Loucy (cell line): Measurements from ENCODE around the gene ASF1B.

Experiments used
- H2AFZ ChIP-seq: fragments of 200-600 bp; sonication (generic); 2 replicates; pipeline ENCODE4 v1.6.0; 2016; ENCODE audit warnings: antibody characterized with exemption, mild to moderate bottlenecking, low read length, moderate library complexity
- H3F3A ChIP-seq: fragments of 200-600 bp; 2 replicates; pipeline ENCODE4 v1.6.0; 2016; ENCODE audit warnings: antibody characterized with exemption, low read depth, mild to moderate bottlenecking
- H3K27me3 ChIP-seq: fragments of 200-600 bp; sonication (generic); 2 replicates; pipeline ENCODE4 v1.6.1; 2014; ENCODE audit warnings: low read length, mild to moderate bottlenecking; ENCODE audit not compliant: insufficient read depth, poor library complexity, severe bottlenecking
- H3K36me3 ChIP-seq: fragments of 200-600 bp; sonication (generic); 2 replicates; pipeline ENCODE4 v1.6.1; 2016; ENCODE audit warnings: low read length; ENCODE audit not compliant: insufficient read depth
- H3K4me1 ChIP-seq: fragments of 200-600 bp; sonication (generic); 2 replicates; pipeline ENCODE4 v1.5.1; 2014; ENCODE audit warnings: low read length, mild to moderate bottlenecking; ENCODE audit not compliant: insufficient read depth, poor library complexity, severe bottlenecking
- H3K4me2 ChIP-seq: fragments of 200-600 bp; sonication (generic); 2 replicates; pipeline ENCODE4 v1.6.0; 2014; ENCODE audit warnings: antibody characterized with exemption, low read length, low read depth, mild to moderate bottlenecking; ENCODE audit not compliant: poor library complexity, severe bottlenecking
- H3K4me3 ChIP-seq: fragments of 200-600 bp; sonication (generic); 2 replicates; pipeline ENCODE4 v1.5.1; 2014; ENCODE audit warnings: low read length, mild to moderate bottlenecking, mixed read lengths; ENCODE audit not compliant: poor library complexity, severe bottlenecking
- H3K79me2 ChIP-seq: fragments of 200-600 bp; sonication (generic); 2 replicates; pipeline ENCODE4 v1.6.1; 2014; ENCODE audit warnings: low read length; ENCODE audit not compliant: insufficient read depth
- H3K9ac ChIP-seq: fragments of 200-600 bp; sonication (generic); 2 replicates; pipeline ENCODE4 v1.6.0; 2014; ENCODE audit warnings: mild to moderate bottlenecking, low read depth, low read length, moderate library complexity; ENCODE audit not compliant: poor library complexity, severe bottlenecking
- H3K9me2 ChIP-seq: fragments of 200-600 bp; sonication (generic); replicated peaks from 2 replicates; pipeline ENCODE4 v1.6.1; 2016; ENCODE audit warnings: low read depth, low read length, mixed read lengths
- H3K9me3 ChIP-seq: fragments of 200-600 bp; sonication (generic); 2 replicates; pipeline ENCODE4 v1.6.1; 2014; ENCODE audit warnings: mild to moderate bottlenecking, antibody characterized with exemption, low read length, low read depth; ENCODE audit not compliant: insufficient read depth
- H4K20me1 ChIP-seq: fragments of 200-600 bp; sonication (generic); 2 replicates; pipeline ENCODE4 v1.6.0; 2014; ENCODE audit warnings: antibody characterized with exemption, low read length, mild to moderate bottlenecking; ENCODE audit not compliant: insufficient read depth, poor library complexity, severe bottlenecking
- EZH2phosphoT487 ChIP-seq: fragments of 200-600 bp; IDR thresholded peaks from 2 replicates; pipeline ENCODE4 v1.6.1; 2018; ENCODE audit warnings: antibody characterized with exemption, mild to moderate bottlenecking, moderate library complexity, borderline replicate concordance
- TF ChIP-seq, protein P1 (sequence below): fragments of 200-600 bp; sonication (generic); conservative IDR thresholded peaks from 2 replicates; pipeline ENCODE4 v1.5.1; 2014; ENCODE audit warnings: mild to moderate bottlenecking, antibody characterized with exemption, low read length

ASF1B gene

DNA sequence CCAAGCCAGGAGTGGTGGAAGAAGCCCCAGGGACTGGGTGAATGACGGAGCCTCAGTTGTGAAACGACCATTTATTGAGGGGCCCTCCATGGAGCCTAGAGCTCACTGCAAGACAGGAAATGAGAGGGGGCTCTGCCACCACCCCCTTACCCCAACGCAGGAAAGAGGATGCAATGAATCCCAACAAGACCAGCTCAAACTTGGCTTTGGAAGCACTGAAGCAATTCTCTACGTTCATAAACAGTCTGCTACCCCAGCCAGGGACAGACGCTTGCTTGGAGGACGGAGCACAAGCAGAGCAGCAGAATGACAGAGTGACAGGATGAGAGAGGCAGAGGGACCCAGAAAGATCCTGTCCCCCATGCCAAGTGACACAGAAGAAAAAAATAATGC, 19.9 kb downstream of the ASF1B start:
- H3K9ac ChIP-seq, result peak overlapping the region; percentile 65
- peaks cover 38% of the 10 kb centered on the region; the same call in 1 of the 2 replicates for H3K79me2 ChIP-seq
- TF ChIP-seq EZH2phosphoT487, result no peak
- TF ChIP-seq, protein P1, sequence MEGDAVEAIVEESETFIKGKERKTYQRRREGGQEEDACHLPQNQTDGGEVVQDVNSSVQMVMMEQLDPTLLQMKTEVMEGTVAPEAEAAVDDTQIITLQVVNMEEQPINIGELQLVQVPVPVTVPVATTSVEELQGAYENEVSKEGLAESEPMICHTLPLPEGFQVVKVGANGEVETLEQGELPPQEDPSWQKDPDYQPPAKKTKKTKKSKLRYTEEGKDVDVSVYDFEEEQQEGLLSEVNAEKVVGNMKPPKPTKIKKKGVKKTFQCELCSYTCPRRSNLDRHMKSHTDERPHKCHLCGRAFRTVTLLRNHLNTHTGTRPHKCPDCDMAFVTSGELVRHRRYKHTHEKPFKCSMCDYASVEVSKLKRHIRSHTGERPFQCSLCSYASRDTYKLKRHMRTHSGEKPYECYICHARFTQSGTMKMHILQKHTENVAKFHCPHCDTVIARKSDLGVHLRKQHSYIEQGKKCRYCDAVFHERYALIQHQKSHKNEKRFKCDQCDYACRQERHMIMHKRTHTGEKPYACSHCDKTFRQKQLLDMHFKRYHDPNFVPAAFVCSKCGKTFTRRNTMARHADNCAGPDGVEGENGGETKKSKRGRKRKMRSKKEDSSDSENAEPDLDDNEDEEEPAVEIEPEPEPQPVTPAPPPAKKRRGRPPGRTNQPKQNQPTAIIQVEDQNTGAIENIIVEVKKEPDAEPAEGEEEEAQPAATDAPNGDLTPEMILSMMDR, result no peak
- H2AFZ ChIP-seq, result no peak overlapping the region
- H4K20me1 ChIP-seq, result peaks cover 18% of the 10 kb centered on the region
- no peaks in the 10 kb centered on the region for H3K9me2 ChIP-seq
- peak overlapping the region; percentile 89 for H3K4me2 ChIP-seq
- H3K27me3 ChIP-seq, result no peaks in the 10 kb centered on the region
- peaks cover 59% of the 10 kb centered on the region for H3K4me1 ChIP-seq
- peak overlapping the region; percentile 76 for H3K4me3 ChIP-seq
- H3K36me3 ChIP-seq, result no peaks in the 10 kb centered on the region; the same call in 1 of the 2 replicates
- H3F3A ChIP-seq, result no peaks in the 10 kb centered on the region; the same call in 1 of the 2 replicates
- no peaks in the 10 kb centered on the region for H3K9me3 ChIP-seq

DNA sequence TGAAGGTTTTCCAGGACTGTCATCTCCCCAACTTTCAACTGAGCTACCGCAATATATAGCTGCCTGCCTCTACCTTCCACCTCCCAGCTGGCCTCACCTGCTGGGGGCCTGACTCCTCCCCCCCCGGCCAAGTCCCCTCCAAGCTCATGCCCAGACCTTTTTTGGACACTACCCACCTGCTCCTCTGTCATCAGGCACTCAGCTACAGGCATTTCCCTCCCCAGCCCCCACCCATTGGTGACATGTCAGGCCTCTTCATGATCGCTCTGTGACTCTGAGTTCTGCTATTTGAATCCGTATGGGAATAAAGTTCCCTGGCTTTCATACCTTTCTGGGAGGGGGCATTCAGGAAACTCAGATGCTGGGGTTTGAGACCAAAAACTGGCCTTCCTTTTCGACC, 20.6 kb downstream of the ASF1B start:
- Histone ChIP-seq H3K4me3 (no peak overlapping the region), H3K9ac (peak overlapping the region; percentile 65), H3F3A (no peaks in the 10 kb centered on the region; the same call in 1 of the 2 replicates), H3K9me3 (no peaks in the 10 kb centered on the region), H3K4me2 (peak overlapping the region; percentile 89), H3K4me1 (peaks cover 59% of the 10 kb centered on the region), H3K36me3 (no peaks in the 10 kb centered on the region), H3K79me2 (peaks cover 38% of the 10 kb centered on the region; the same call in 1 of the 2 replicates), H3K9me2 (no peaks in the 10 kb centered on the region), H3K27me3 (no peaks in the 10 kb centered on the region), H4K20me1 (peaks cover 18% of the 10 kb centered on the region), H2AFZ (no peak overlapping the region)
- TF ChIP-seq, protein P1, result no peak
- no peak for TF ChIP-seq EZH2phosphoT487

DNA sequence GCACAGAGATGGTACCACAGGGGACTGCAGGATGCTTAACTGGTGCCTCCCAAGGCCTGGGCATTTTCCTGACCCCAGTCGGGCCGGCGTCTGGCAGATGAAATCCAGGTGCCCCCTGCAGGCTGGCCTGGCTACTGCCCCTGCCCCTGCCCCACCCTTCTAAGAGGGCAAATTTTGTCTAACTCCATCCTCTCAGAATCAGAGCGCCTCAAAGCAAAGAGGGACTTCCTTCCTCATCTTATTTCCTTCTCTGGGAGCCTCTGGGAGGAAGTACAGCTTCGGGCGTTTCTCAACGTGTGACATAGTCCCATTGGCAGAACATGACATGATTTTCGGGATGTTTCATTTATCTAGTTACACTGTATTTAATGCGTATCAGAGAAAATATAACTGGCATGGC, 21.5 kb downstream of the ASF1B start:
- peak overlapping the region; percentile 30 for H3K4me2 ChIP-seq
- no peaks in the 10 kb centered on the region for H3K27me3 ChIP-seq
- no peaks in the 10 kb centered on the region for H3K36me3 ChIP-seq
- H4K20me1 ChIP-seq, result peaks cover 18% of the 10 kb centered on the region
- H3K9me3 ChIP-seq, result no peaks in the 10 kb centered on the region
- H3K9me2 ChIP-seq, result no peaks in the 10 kb centered on the region
- peaks cover 59% of the 10 kb centered on the region for H3K4me1 ChIP-seq
- no peak for TF ChIP-seq EZH2phosphoT487
- TF ChIP-seq, protein P1, result peak; percentile 74
- no peak overlapping the region for H2AFZ ChIP-seq
- peaks cover 38% of the 10 kb centered on the region; the same call in 1 of the 2 replicates for H3K79me2 ChIP-seq
- no peak overlapping the region for H3K9ac ChIP-seq
- no peaks in the 10 kb centered on the region; the same call in 1 of the 2 replicates for H3F3A ChIP-seq
- H3K4me3 ChIP-seq, result no peak overlapping the region
